H1 (cell line): ENCODE results near the gene CDC42EP3. TPM values are rescaled to one million over a fixed set of nuclear protein-coding genes. Genes with fewer than 3 reads are reported as not detected.
A peak's percentile ranks its signal among the peaks of the same experiment; 100 is the strongest.

Experiments
- CTCF ChIA-PET: fragments of 300-600 bp; sonication (Branson Sonifier 250); formaldehyde crosslinking; loops from one replicate; lab custom pipeline; 2021; ENCODE audit not compliant: partially characterized antibody; lab: Charles Lee
- POLR2A ChIA-PET: fragments of 300-600 bp; sonication (Branson Sonifier 250); formaldehyde crosslinking; loops from one replicate; lab custom pipeline; 2021; ENCODE audit warnings: inconsistent platforms; ENCODE audit not compliant: partially characterized antibody; lab: Charles Lee
- DNase-seq, 2 experiments: peaks; one replicate each; pipeline versions ENCODE4 v3.0.0 to v3.0.0-alpha.2; 2010 to 2022; ENCODE audit warnings: low spot score in 2 of 2, low read depth in 1 of 2, mixed read lengths in 1 of 2
- FAIRE-seq: peaks from 2 replicates; lab custom pipeline; 2011; peaks lifted over from hg19 to GRCh38; lab: Jason Lieb, UNC
- H2AFZ ChIP-seq: 2 replicates; pipeline ENCODE4 v1.8.1; 2012; ENCODE audit warnings: low read length, inconsistent platforms
- H2AK5ac ChIP-seq: 2 replicates; pipeline ENCODE4 v1.6.1; 2013; ENCODE audit warnings: low read depth, low read length
- H2BK120ac ChIP-seq: replicated peaks from 2 replicates; pipeline ENCODE3; 2013; ENCODE audit warnings: low read depth, low read length, inconsistent platforms
- H2BK12ac ChIP-seq: 2 replicates; pipeline ENCODE4 v1.6.1; 2013; ENCODE audit warnings: low read depth, low read length
- H2BK15ac ChIP-seq: 2 replicates; pipeline ENCODE4 v1.6.1; 2013; ENCODE audit warnings: low read length
- H2BK20ac ChIP-seq: 2 replicates; pipeline ENCODE4 v1.6.1; 2013; ENCODE audit warnings: low read length
- H2BK5ac ChIP-seq: 2 replicates; pipeline ENCODE4 v1.6.1; 2013; ENCODE audit warnings: low read depth, low read length
- H3K14ac ChIP-seq: 2 replicates; pipeline ENCODE4 v1.6.1; 2013; ENCODE audit warnings: inconsistent platforms; ENCODE audit not compliant: insufficient read length
- H3K18ac ChIP-seq: 2 replicates; pipeline ENCODE4 v1.6.1; 2013; ENCODE audit warnings: low read length; ENCODE audit errors: extremely low read depth
- H3K23ac ChIP-seq: 2 replicates; pipeline ENCODE4 v1.6.1; 2013; ENCODE audit warnings: inconsistent platforms; ENCODE audit not compliant: insufficient read length
- H3K23me2 ChIP-seq: 2 replicates; pipeline ENCODE4 v1.6.1; 2013; ENCODE audit warnings: low read depth, low read length
- H3K27ac ChIP-seq: 2 replicates; pipeline ENCODE4 v1.6.1; 2011; ENCODE audit warnings: low read depth, low read length, inconsistent platforms
- H3K27me3 ChIP-seq, 4 experiments: replicated peaks in 1 of 4; 1 replicate in 1 of 4; 2 replicates in 3 of 4; pipeline versions ENCODE4 v1.6.1 to v1.8.1; 2011 to 2013; ENCODE audit warnings: low read length in 3 of 4, mild to moderate bottlenecking in 3 of 4, inconsistent platforms in 2 of 4, mixed read lengths in 2 of 4, moderate library complexity in 1 of 4; ENCODE audit not compliant: control insufficient read depth in 3 of 4, insufficient read depth in 3 of 4; ENCODE audit errors: extremely low read depth in 1 of 4
- H3K36me3 ChIP-seq, 4 experiments: 2 replicates each; pipeline versions ENCODE4 v1.6.1 to v1.8.1; 2011 to 2013; ENCODE audit warnings: mild to moderate bottlenecking in 4 of 4, low read length in 3 of 4, moderate library complexity in 2 of 4, control low read depth in 1 of 4, inconsistent platforms in 1 of 4; ENCODE audit not compliant: insufficient read depth in 4 of 4, control insufficient read depth in 2 of 4
- H3K4ac ChIP-seq: replicated peaks from 2 replicates; pipeline ENCODE3; 2013; ENCODE audit warnings: low read length, low read depth, mixed read lengths, inconsistent platforms; ENCODE audit not compliant: insufficient read length
- H3K4me1 ChIP-seq, 4 experiments: replicated peaks in 1 of 4; 1 replicate in 1 of 4; 2 replicates in 3 of 4; pipeline versions ENCODE4 v1.6.1 to v1.8.1; 2011 to 2013; ENCODE audit warnings: low read length in 3 of 4, inconsistent platforms in 2 of 4, mixed read lengths in 1 of 4; ENCODE audit not compliant: insufficient read depth in 4 of 4, control insufficient read depth in 3 of 4
- H3K4me2 ChIP-seq, 2 experiments: 2 replicates each; pipeline versions ENCODE4 v1.6.1 to v1.8.1; 2011 to 2013; ENCODE audit warnings: low read depth in 2 of 2, low read length in 2 of 2, control low read depth in 1 of 2, inconsistent platforms in 1 of 2, mild to moderate bottlenecking in 1 of 2; ENCODE audit not compliant: insufficient read depth in 1 of 2
- H3K4me3 ChIP-seq, 4 experiments: fragments of 200-600, 300-600 bp in 1 of 4; sonication (generic), shearing (Covaris generic), sonication (Bioruptor Twin) in 1 of 4; 2 replicates each; pipeline versions ENCODE4 v1.5.1 to v1.8.1; 2011 to 2016; ENCODE audit warnings: low read length in 4 of 4, low read depth in 3 of 4, control low read depth in 2 of 4, inconsistent platforms in 2 of 4, mild to moderate bottlenecking in 2 of 4, mixed read lengths in 1 of 4, moderate library complexity in 1 of 4; ENCODE audit not compliant: insufficient read depth in 2 of 4; ENCODE audit errors: extremely low read depth in 1 of 4
- H3K56ac ChIP-seq: replicated peaks from 2 replicates; pipeline ENCODE3; 2013; ENCODE audit warnings: low read depth, mild to moderate bottlenecking, mixed read lengths, low read length, inconsistent platforms; ENCODE audit not compliant: insufficient read length
- H3K79me1 ChIP-seq: 2 replicates; pipeline ENCODE4 v1.6.1; 2013; ENCODE audit warnings: low read depth, low read length, control low read depth
- H3K79me2 ChIP-seq, 2 experiments: 2 replicates each; pipeline versions ENCODE4 v1.6.1 to v1.8.1; 2012 to 2013; ENCODE audit warnings: low read length in 2 of 2, mild to moderate bottlenecking in 2 of 2, inconsistent platforms in 1 of 2; ENCODE audit not compliant: insufficient read depth in 2 of 2, control insufficient read depth in 1 of 2
- H3K9ac ChIP-seq, 4 experiments: replicated peaks in 1 of 4; 1 replicate in 1 of 4; 2 replicates in 3 of 4; pipeline versions ENCODE4 v1.6.1 to v1.8.1; 2011 to 2013; ENCODE audit warnings: low read depth in 3 of 4, low read length in 3 of 4, control low read depth in 2 of 4, mild to moderate bottlenecking in 2 of 4, moderate library complexity in 2 of 4, inconsistent platforms in 1 of 4; ENCODE audit errors: extremely low read depth in 1 of 4
- H3K9me3 ChIP-seq, 2 experiments: 2 replicates each; pipeline versions ENCODE4 v1.6.1 to v1.8.1; 2012 to 2013; ENCODE audit warnings: mild to moderate bottlenecking in 2 of 2, moderate library complexity in 2 of 2, control low read depth in 1 of 2, inconsistent platforms in 1 of 2, low read depth in 1 of 2, low read length in 1 of 2, mixed read lengths in 1 of 2; ENCODE audit not compliant: insufficient read depth in 2 of 2
- H4K20me1 ChIP-seq, 2 experiments: replicated peaks in 1 of 2; 2 replicates each; pipeline versions ENCODE3 to v1.8.1; 2011 to 2013; ENCODE audit warnings: inconsistent platforms in 2 of 2, low read length in 2 of 2, mild to moderate bottlenecking in 1 of 2; ENCODE audit not compliant: insufficient read depth in 2 of 2, control insufficient read depth in 1 of 2
- H4K5ac ChIP-seq: 2 replicates; pipeline ENCODE4 v1.6.1; 2013; ENCODE audit warnings: low read length, low read depth, mixed read lengths, inconsistent platforms; ENCODE audit not compliant: insufficient read length
- H4K8ac ChIP-seq: 2 replicates; pipeline ENCODE4 v1.8.0; 2013; ENCODE audit warnings: mild to moderate bottlenecking, moderate library complexity, low read length, inconsistent platforms; ENCODE audit not compliant: insufficient read depth; ENCODE audit errors: extremely low read depth
- H4K91ac ChIP-seq: replicated peaks from 2 replicates; pipeline ENCODE3; 2013; ENCODE audit warnings: low read length, mixed read lengths, inconsistent platforms; ENCODE audit not compliant: insufficient read length
- BCL11A ChIP-seq, 2 experiments: IDR thresholded peaks; one replicate each; pipeline ENCODE4 v1.6.1; 2011; ENCODE audit warnings: low read depth in 2 of 2, low read length in 2 of 2, mild to moderate bottlenecking in 2 of 2
- CBX8 ChIP-seq: fragments of 300-800, 300-1000 bp; sonication (generic); IDR thresholded peaks from 2 replicates; pipeline ENCODE4 v1.7.1; 2016; ENCODE audit warnings: low read depth, low read length, borderline replicate concordance
- EGR1 ChIP-seq: IDR thresholded peaks from 2 replicates; pipeline ENCODE4 v1.6.1; 2011; ENCODE audit warnings: low read depth, low read length, borderline replicate concordance
- HDAC6 ChIP-seq: IDR thresholded peaks from one replicate; pipeline ENCODE4 v1.7.1; 2012; ENCODE audit warnings: low read depth, mild to moderate bottlenecking, inconsistent platforms, low read length, moderate library complexity
- SP2 ChIP-seq: IDR thresholded peaks from 2 replicates; pipeline ENCODE4 v1.6.1; 2012; ENCODE audit warnings: mild to moderate bottlenecking, low read length, inconsistent platforms
- WGBS, 2 experiments: shearing (Covaris generic) in 1 of 2; methylation state at CpG; one replicate each; pipeline versions ENCODE4 v1.1.6 to v1.1.7; 2013 to 2015; ENCODE audit warnings: low lambda C conversion rate in 2 of 2, mixed read lengths in 2 of 2, inconsistent platforms in 1 of 2, low coverage in 1 of 2, missing lambda C conversion rate in 1 of 2; ENCODE audit not compliant: insufficient replicate concordance in 2 of 2, insufficient coverage in 1 of 2, insufficient read length in 1 of 2; ENCODE audit errors: extremely low coverage in 1 of 2, missing lambda C conversion rate in 1 of 2; 5-methylcytosine and 5-hydroxymethylcytosine counted together
- polyA plus RNA-seq, 7 experiments: library from polyadenylated mRNA; depleted of rRNA in 3 of 7; stranded (reverse) in 5 of 7; unstranded in 2 of 7; fragments of >200 nt in 5 of 7; fragments of 200-250 nt in 2 of 7; gene quantifications; 1 replicate in 5 of 7; 2 replicates in 1 of 7; 4 replicates in 1 of 7; pipeline versions ENCODE4 v1.2.1 to v1.2.3, GENCODE V29; 2011 to 2013; ENCODE audit warnings: missing spikeins in 2 of 7, mixed read lengths in 2 of 7
- total RNA-seq: library from RNA; stranded (reverse); fragmentation: NEBNext Ultra II Directional; extraction: Animal tissue kit (Norgen Biotek cat#: 25700); gene quantifications from 2 replicates; pipeline ENCODE4 v1.2.1, GENCODE V29; 2021

CDC42EP3 gene
- total and polyA plus RNA-seq, 2 of the 8 experiments (the other 6 are each of a cell fraction or from before 2014, with no cell fraction given), result 18.4 to 24.7 TPM

DNA sequence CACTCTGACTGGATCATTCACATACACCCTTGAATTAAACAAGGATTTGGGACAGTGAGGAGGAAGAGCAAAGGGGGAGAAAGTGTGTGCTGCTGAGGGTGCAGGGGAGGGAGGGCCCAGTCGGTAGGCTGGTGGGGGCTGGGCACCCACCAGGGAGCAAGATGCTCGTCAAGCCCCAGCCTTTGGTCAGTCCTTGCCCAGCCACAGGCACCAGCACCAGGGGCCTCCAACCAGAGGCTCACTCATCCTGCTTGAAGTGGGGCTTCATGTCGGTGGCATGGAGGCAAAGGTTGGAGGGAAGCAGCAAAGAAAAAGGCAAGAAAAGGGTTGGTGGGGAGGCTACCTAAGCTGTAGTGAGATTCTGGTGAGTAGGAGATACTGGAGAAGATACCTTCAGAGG lies 21.9 kb downstream of the CDC42EP3 start:
- Histone ChIP-seq H2BK5ac (no peak overlapping the region), H3K4me3 (no peak overlapping the region), H2AFZ (no peak overlapping the region), H3K79me1 (peaks cover 20% of the 10 kb centered on the region), H4K91ac (no peak overlapping the region), H3K23ac (no peak overlapping the region), H3K18ac (no peak overlapping the region), H3K9me3 (peaks cover 5 to 7% of the 10 kb centered on the region in 2 experiments; a peak in 2 of 4 replicates), H3K36me3 (peaks cover 2 to 23% (median 8%) of the 10 kb centered on the region in 4 experiments; a peak in 7 of 8 replicates), H2BK15ac (no peak overlapping the region), H3K14ac (no peak overlapping the region), H3K4ac (no peak overlapping the region), H3K27me3 (no peaks in the 10 kb centered on the region; a peak in 1 of 7 replicates), H3K56ac (no peak overlapping the region), H3K4me1 (peaks cover 7 to 19% (median 11%) of the 10 kb centered on the region in 4 experiments; a peak in 6 of 7 replicates), H2BK120ac (no peak overlapping the region), H2BK12ac (no peak overlapping the region), H3K27ac (no peak overlapping the region), H4K5ac (no peak overlapping the region), H4K8ac (no peak overlapping the region), H3K9ac (no peak overlapping the region), H3K79me2 (peaks cover 0 to 59% of the 10 kb centered on the region in 2 experiments; a peak in 2 of 4 replicates)
- POLR2A ChIA-PET, result interaction anchor here (0.6 to 1.1 kb wide), 4 partner anchors 21 to 990 kb away, joined by 3 read pairs; no protein-coding TSS in a partner anchor
- CTCF ChIA-PET, result interaction anchor here (1.5 kb wide), 1 partner anchor 234 kb away, joined by 8 read pairs; no protein-coding TSS in a partner anchor
- DNase-seq (no peak), FAIRE-seq (no peak)
- WGBS, 2 experiments, result 83% methylated on average over 2 of the region's 3 CpGs; no CpG with 5 or more reads in 1 of the 2 experiments
- TF ChIP-seq CBX8 (no peak), HDAC6 (no peak), EGR1 (no peak), SP2 (no peak), BCL11A (IDR thresholded peaks at IDR 0.05; ENCODE audit: low read depth in 2 of 2, low read length in 2 of 2) (no peak)
- TF ChIP-seq, all 59 proteins: peak for 0
- 0 out of 2 replicates have a peak, but pooled peaks cover 4% of the 10 kb centered on the region for H3K23me2 ChIP-seq
- 0 out of 2 replicates have a peak overlapping the region, but pooled peaks have one; percentile 82 for H2AK5ac ChIP-seq
- H4K20me1 ChIP-seq, result peaks cover 0 to 2% of the 10 kb centered on the region in 2 experiments
- no peak overlapping the region for H2BK20ac ChIP-seq
- H3K4me2 ChIP-seq, result no peak overlapping the region
